ENCODE results near the gene PIR.

GRCh38 chrX:15472531-15472930 is 20.6 kb downstream of the PIR start:
- TF ChIP-seq CTCF (IDR thresholded peaks at IDR 0.05) (no peak), POLR2A (IDR thresholded peaks at IDR 0.05) (no peak), POLR2AphosphoS5 (IDR thresholded peaks at IDR 0.05) (no peak)
